HG03558 (cell line): ENCODE measurements around the gene A3GALT2.

Source experiments
- ATAC-seq: cut with Tn5 transposase; IDR thresholded peaks from one replicate; pipeline ENCODE4 v1.9.1; 2021; ENCODE audit warnings: moderate number of reproducible peaks; ENCODE audit not compliant: unreplicated experiment; ENCODE audit errors: extremely low read depth

A3GALT2 gene

GRCh38 chr1:33275195-33275594, 45.7 kb downstream of the A3GALT2 start:
- no peak for ATAC-seq

GRCh38 chr1:33274446-33274845, 46.5 kb downstream of the A3GALT2 start:
- no peak for ATAC-seq

- no peak for ATAC-seq
Observed at GRCh38 chr1:33273961-33274371, 46.9 kb downstream of the A3GALT2 start.

GRCh38 chr1:33273406-33273805, 47.5 kb downstream of the A3GALT2 start:
- no peak for ATAC-seq

- ATAC-seq, result no peak
Observed at GRCh38 chr1:33272930-33273329, 48.0 kb downstream of the A3GALT2 start.

GRCh38 chr1:33272509-33272908, 48.4 kb downstream of the A3GALT2 start:
- no peak for ATAC-seq

- ATAC-seq, result no peak
Observed at GRCh38 chr1:33271666-33272505, 49.0 kb downstream of the A3GALT2 start.

- no peak for ATAC-seq
Observed at GRCh38 chr1:33270808-33271465, 50.0 kb downstream of the A3GALT2 start.

GRCh38 chr1:33270379-33270778, 50.5 kb downstream of the A3GALT2 start:
- ATAC-seq, result no peak

- no peak for ATAC-seq
Observed at GRCh38 chr1:33269621-33270020, 51.3 kb downstream of the A3GALT2 start.

GRCh38 chr1:33268927-33269610, 51.8 kb downstream of the A3GALT2 start:
- ATAC-seq, result no peak

GRCh38 chr1:33268457-33268856, 52.4 kb downstream of the A3GALT2 start:
- ATAC-seq, result no peak

GRCh38 chr1:33267468-33268205, 53.3 kb downstream of the A3GALT2 start:
- ATAC-seq, result no peak

- ATAC-seq, result no peak
Observed at GRCh38 chr1:33266766-33267165, 54.1 kb downstream of the A3GALT2 start.

GRCh38 chr1:33265780-33266605, 54.9 kb downstream of the A3GALT2 start:
- no peak for ATAC-seq

- ATAC-seq, result no peak
Observed at GRCh38 chr1:33263890-33264504, 56.9 kb downstream of the A3GALT2 start.

GRCh38 chr1:33261344-33261743, 59.6 kb downstream of the A3GALT2 start:
- ATAC-seq, result no peak

GRCh38 chr1:33260439-33260838, 60.5 kb downstream of the A3GALT2 start:
- no peak for ATAC-seq

GRCh38 chr1:33259879-33260278, 61.0 kb downstream of the A3GALT2 start:
- ATAC-seq, result no peak
